HepG2 (cell line): Measurements from ENCODE around the gene CTU2. TPM values are rescaled to one million over a fixed set of nuclear protein-coding genes. Genes with fewer than 3 reads are reported as not detected.

Experiments used
- GTF3A ChIP-seq: sonication (generic); formaldehyde crosslinking; conservative IDR thresholded peaks from 2 replicates; pipeline ENCODE4 v1.4.0; 2020; ENCODE audit warnings: mild to moderate bottlenecking, missing genetic modification reagents
- MED13 ChIP-seq: sonication (generic); formaldehyde crosslinking; IDR thresholded peaks from 2 replicates; pipeline ENCODE4 v1.5.0; 2020; ENCODE audit warnings: missing genetic modification reagents
- NFE2 ChIP-seq: sonication (generic); formaldehyde crosslinking; IDR thresholded peaks from 2 replicates; pipeline ENCODE4 v1.4.0; 2020; ENCODE audit warnings: missing genetic modification reagents
- PAF1 ChIP-seq: IDR thresholded peaks from 2 replicates; pipeline ENCODE4 v1.6.1; 2016; ENCODE audit warnings: missing genetic modification reagents, missing compliant biosample characterization
- SETDB1 ChIP-seq: sonication (generic); formaldehyde crosslinking; IDR thresholded peaks from 2 replicates; pipeline ENCODE4 v1.5.1; 2020; ENCODE audit warnings: missing genetic modification reagents, mild to moderate bottlenecking, borderline replicate concordance
- SRY ChIP-seq: sonication (generic); formaldehyde crosslinking; IDR thresholded peaks from 2 replicates; pipeline ENCODE4 v1.8.0; 2022; ENCODE audit warnings: mild to moderate bottlenecking, missing genetic modification reagents
- polyA plus RNA-seq, 8 experiments: library from polyadenylated mRNA; depleted of rRNA in 3 of 8; stranded (reverse) in 7 of 8; unstranded in 1 of 8; fragments of >200 nt; fragmentation: Illumina TruSeq in 4 of 8; extraction: Trizol in 4 of 8; gene quantifications; 2 replicates each; pipeline versions ENCODE4 v1.2.1 to v1.2.3, GENCODE V29; 2011 to 2016; ENCODE audit warnings: low read depth in 4 of 8, missing spikeins in 1 of 8, mixed read lengths in 1 of 8; ENCODE audit not compliant: insufficient read depth in 1 of 8
- total RNA-seq, 5 experiments: library from RNA; depleted of rRNA; stranded (reverse); fragments of >200 nt; fragmentation: Illumina TruSeq; extraction: Trizol; gene quantifications; 2 replicates each; pipeline ENCODE4 v1.2.3, GENCODE V29; 2016; ENCODE audit warnings: low read depth in 1 of 5
- TF ChIP-seq, protein P1 (sequence below): sonication (generic); formaldehyde crosslinking; IDR thresholded peaks from 2 replicates; pipeline ENCODE4 v1.4.0; 2020; ENCODE audit warnings: missing genetic modification reagents
- TF ChIP-seq, protein P2 (sequence below): sonication (generic); formaldehyde crosslinking; IDR thresholded peaks from 2 replicates; pipeline ENCODE4 v1.4.0; 2020; ENCODE audit warnings: missing genetic modification reagents
- TF ChIP-seq, protein P3 (sequence below): sonication (generic); formaldehyde crosslinking; IDR thresholded peaks from 2 replicates; pipeline ENCODE4 v1.8.1; 2023; ENCODE audit warnings: missing genetic modification reagents, mild to moderate bottlenecking, borderline replicate concordance
- TF ChIP-seq, protein P4 (sequence below): sonication (generic); formaldehyde crosslinking; conservative IDR thresholded peaks from 2 replicates; pipeline ENCODE4 v1.8.0; 2022; ENCODE audit warnings: mild to moderate bottlenecking, moderate library complexity, missing genetic modification reagents
- TF ChIP-seq, protein P5 (sequence below): sonication (generic); formaldehyde crosslinking; IDR thresholded peaks from 2 replicates; pipeline ENCODE4 v1.4.0; 2020; ENCODE audit warnings: missing genetic modification reagents, borderline replicate concordance
- TF ChIP-seq, protein P6 (sequence below): sonication (generic); formaldehyde crosslinking; IDR thresholded peaks from 2 replicates; pipeline ENCODE4 v1.8.0; 2022; ENCODE audit warnings: missing genetic modification reagents, mild to moderate bottlenecking, moderate library complexity, borderline replicate concordance

The CTU2 gene
- total and polyA plus RNA-seq, 2 of the 13 experiments (the other 11 are each of a cell fraction or from before 2014, with no cell fraction given): 13.3 to 21.9 TPM

DNA sequence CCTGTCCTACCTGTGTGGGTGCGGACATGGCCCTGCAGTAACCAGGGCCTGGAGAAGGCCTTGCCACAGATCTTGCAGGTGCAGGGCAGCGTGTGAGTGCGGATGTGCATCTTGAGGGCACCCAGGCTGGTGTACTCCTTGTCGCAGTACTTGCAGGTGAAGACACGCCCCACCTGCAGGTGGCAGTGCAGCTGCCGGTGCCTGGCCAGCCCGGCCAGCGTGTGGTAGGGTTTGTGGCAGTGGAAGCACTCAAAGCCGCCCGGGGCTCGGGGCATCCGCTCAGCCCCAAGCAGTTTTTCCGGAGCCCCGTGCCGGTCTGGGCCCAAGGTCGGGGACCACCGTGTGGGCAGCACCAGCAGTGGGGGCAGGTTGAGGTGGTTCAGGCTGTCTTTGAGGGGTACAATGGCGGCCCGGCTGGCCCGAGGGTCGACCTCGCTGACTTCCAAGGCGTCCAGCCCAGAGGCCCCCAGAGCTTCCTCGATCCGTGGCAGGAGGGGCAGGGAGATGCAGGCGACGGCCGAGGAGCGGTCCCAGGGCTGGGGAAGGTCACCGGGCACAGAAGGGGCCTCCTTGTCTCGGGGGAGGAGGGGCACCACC, 25.1 kb upstream of the CTU2 start (continued):
- TF ChIP-seq, protein P1, sequence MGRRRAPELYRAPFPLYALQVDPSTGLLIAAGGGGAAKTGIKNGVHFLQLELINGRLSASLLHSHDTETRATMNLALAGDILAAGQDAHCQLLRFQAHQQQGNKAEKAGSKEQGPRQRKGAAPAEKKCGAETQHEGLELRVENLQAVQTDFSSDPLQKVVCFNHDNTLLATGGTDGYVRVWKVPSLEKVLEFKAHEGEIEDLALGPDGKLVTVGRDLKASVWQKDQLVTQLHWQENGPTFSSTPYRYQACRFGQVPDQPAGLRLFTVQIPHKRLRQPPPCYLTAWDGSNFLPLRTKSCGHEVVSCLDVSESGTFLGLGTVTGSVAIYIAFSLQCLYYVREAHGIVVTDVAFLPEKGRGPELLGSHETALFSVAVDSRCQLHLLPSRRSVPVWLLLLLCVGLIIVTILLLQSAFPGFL (CRISPR knock-in tag): no peak
- TF ChIP-seq SETDB1 (CRISPR knock-in tag): no peak
- TF ChIP-seq, protein P2, sequence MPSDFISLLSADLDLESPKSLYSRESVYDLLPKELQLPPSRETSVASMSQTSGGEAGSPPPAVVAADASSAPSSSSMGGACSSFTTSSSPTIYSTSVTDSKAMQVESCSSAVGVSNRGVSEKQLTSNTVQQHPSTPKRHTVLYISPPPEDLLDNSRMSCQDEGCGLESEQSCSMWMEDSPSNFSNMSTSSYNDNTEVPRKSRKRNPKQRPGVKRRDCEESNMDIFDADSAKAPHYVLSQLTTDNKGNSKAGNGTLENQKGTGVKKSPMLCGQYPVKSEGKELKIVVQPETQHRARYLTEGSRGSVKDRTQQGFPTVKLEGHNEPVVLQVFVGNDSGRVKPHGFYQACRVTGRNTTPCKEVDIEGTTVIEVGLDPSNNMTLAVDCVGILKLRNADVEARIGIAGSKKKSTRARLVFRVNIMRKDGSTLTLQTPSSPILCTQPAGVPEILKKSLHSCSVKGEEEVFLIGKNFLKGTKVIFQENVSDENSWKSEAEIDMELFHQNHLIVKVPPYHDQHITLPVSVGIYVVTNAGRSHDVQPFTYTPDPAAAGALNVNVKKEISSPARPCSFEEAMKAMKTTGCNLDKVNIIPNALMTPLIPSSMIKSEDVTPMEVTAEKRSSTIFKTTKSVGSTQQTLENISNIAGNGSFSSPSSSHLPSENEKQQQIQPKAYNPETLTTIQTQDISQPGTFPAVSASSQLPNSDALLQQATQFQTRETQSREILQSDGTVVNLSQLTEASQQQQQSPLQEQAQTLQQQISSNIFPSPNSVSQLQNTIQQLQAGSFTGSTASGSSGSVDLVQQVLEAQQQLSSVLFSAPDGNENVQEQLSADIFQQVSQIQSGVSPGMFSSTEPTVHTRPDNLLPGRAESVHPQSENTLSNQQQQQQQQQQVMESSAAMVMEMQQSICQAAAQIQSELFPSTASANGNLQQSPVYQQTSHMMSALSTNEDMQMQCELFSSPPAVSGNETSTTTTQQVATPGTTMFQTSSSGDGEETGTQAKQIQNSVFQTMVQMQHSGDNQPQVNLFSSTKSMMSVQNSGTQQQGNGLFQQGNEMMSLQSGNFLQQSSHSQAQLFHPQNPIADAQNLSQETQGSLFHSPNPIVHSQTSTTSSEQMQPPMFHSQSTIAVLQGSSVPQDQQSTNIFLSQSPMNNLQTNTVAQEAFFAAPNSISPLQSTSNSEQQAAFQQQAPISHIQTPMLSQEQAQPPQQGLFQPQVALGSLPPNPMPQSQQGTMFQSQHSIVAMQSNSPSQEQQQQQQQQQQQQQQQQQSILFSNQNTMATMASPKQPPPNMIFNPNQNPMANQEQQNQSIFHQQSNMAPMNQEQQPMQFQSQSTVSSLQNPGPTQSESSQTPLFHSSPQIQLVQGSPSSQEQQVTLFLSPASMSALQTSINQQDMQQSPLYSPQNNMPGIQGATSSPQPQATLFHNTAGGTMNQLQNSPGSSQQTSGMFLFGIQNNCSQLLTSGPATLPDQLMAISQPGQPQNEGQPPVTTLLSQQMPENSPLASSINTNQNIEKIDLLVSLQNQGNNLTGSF (CRISPR knock-in tag): 0 out of 2 replicates have a peak, but pooled peaks have one; percentile 6
- TF ChIP-seq, protein P3, sequence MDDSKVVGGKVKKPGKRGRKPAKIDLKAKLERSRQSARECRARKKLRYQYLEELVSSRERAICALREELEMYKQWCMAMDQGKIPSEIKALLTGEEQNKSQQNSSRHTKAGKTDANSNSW: no peak
- no peak for TF ChIP-seq NFE2 (CRISPR knock-in tag)
- TF ChIP-seq, protein P4, sequence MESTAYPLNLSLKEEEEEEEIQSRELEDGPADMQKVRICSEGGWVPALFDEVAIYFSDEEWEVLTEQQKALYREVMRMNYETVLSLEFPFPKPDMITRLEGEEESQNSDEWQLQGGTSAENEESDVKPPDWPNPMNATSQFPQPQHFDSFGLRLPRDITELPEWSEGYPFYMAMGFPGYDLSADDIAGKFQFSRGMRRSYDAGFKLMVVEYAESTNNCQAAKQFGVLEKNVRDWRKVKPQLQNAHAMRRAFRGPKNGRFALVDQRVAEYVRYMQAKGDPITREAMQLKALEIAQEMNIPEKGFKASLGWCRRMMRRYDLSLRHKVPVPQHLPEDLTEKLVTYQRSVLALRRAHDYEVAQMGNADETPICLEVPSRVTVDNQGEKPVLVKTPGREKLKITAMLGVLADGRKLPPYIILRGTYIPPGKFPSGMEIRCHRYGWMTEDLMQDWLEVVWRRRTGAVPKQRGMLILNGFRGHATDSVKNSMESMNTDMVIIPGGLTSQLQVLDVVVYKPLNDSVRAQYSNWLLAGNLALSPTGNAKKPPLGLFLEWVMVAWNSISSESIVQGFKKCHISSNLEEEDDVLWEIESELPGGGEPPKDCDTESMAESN: 0 out of 2 replicates have a peak, but pooled peaks have one; percentile 18
- no peak for TF ChIP-seq MED13 (CRISPR knock-in tag)
- TF ChIP-seq, protein P5, sequence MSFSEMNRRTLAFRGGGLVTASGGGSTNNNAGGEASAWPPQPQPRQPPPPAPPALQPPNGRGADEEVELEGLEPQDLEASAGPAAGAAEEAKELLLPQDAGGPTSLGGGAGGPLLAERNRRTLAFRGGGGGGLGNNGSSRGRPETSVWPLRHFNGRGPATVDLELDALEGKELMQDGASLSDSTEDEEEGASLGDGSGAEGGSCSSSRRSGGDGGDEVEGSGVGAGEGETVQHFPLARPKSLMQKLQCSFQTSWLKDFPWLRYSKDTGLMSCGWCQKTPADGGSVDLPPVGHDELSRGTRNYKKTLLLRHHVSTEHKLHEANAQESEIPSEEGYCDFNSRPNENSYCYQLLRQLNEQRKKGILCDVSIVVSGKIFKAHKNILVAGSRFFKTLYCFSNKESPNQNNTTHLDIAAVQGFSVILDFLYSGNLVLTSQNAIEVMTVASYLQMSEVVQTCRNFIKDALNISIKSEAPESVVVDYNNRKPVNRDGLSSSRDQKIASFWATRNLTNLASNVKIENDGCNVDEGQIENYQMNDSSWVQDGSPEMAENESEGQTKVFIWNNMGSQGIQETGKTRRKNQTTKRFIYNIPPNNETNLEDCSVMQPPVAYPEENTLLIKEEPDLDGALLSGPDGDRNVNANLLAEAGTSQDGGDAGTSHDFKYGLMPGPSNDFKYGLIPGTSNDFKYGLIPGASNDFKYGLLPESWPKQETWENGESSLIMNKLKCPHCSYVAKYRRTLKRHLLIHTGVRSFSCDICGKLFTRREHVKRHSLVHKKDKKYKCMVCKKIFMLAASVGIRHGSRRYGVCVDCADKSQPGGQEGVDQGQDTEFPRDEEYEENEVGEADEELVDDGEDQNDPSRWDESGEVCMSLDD (CRISPR knock-in tag): no peak
- no peak for TF ChIP-seq SRY
- TF ChIP-seq, protein P6, sequence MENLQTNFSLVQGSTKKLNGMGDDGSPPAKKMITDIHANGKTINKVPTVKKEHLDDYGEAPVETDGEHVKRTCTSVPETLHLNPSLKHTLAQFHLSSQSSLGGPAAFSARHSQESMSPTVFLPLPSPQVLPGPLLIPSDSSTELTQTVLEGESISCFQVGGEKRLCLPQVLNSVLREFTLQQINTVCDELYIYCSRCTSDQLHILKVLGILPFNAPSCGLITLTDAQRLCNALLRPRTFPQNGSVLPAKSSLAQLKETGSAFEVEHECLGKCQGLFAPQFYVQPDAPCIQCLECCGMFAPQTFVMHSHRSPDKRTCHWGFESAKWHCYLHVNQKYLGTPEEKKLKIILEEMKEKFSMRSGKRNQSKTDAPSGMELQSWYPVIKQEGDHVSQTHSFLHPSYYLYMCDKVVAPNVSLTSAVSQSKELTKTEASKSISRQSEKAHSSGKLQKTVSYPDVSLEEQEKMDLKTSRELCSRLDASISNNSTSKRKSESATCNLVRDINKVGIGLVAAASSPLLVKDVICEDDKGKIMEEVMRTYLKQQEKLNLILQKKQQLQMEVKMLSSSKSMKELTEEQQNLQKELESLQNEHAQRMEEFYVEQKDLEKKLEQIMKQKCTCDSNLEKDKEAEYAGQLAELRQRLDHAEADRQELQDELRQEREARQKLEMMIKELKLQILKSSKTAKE: no peak
- TF ChIP-seq PAF1 (CRISPR knock-in tag): 0 out of 2 replicates have a peak, but pooled peaks have one; percentile 28
- no peak for TF ChIP-seq GTF3A
